ENCODE data around the gene EBF3.

EBF3 gene

GRCh38 chr10:129909531-129910256, 54.4 kb downstream of the EBF3 start:
- DNase-seq = no peak

- DNase-seq = no peak
Measured at GRCh38 chr10:129909080-129909479, 55.0 kb downstream of the EBF3 start.

DNA sequence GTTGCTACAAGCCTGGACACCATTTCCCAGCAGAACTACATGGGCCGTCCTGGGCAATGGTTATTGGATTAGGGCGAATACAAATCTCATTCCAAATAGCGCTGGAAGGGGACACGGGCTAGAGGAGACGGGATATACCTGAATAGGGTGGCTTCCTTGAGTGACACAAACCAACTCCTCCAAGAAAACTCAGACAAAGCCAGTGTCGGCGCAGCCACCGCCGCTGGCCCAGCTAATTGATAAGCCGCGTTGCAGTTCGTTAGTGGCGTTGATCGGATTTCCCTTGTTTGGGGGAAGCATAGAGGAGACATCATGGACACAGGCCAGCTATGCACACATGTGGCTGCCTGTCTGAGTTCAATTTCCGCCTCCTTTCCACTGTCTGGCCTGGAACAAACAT, 55.7 kb downstream of the EBF3 start:
- DNase-seq = no peak

GRCh38 chr10:129905553-129905952, 58.5 kb downstream of the EBF3 start:
- no peak for DNase-seq

DNA sequence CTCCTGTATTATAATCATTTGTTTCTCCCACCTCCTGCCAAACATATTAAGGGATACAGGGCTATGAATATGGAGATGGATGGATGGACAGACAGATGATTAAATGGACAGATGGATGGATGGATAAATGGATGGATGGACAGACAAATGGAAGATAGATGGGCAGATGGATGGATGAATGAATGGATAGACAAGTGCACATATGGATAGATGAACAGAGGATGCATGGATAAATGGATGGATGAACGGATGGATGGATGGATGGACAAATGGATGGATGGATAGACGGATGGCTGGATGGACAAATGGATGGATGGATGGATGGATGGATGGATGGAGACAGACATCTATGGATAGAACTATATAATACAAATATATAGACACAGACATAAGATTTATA, 59.8 kb downstream of the EBF3 start:
- DNase-seq = no peak

DNA sequence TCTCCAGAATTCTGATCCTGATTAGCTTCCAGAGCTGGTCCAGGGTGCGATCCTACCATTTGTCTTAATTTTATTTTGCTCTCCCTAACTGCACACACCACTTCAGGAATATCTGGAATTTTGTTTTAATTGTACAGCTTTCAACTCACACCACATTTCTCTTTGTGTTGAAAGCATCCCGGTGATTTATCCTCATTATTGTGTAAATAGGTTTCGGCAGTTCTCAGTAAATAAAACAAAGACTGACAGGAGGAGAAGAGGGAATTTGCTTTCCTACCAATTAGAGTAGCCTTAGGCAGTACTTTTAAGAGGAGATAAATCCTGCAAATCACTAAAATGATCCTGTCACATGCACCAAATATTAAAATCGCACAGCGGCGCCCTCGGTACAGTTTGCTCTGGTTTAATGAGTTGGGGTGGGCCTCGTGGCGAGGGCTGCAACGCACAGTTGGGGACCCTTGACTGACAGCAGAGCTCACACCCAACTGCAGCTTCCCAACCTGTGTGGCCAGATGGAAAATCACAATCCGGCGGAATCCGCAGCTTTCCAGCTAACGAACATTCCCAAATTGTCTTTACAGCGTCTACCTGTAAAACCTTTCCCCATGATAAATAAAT, 62.6 kb downstream of the EBF3 start:
- no peak for DNase-seq

DNA sequence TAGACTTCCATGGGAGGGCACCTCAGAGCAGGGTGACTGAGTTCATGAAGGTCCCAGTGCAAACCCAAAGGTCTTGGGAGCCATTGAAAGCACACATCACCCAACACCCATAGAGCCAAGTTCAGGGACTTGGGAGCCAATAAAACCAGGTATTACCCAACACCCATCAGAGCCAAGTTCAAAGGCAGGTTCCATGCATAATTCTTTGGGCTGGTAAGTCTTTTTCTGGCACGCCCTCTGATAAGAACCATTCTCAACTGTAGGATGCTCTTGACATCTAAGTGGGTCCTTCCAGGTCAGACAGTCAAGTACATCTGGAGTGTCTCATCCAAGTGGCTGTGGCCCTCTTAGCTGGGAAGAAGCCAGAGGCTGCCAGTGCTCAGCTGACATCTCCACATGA, 63.2 kb downstream of the EBF3 start:
- no peak for DNase-seq

- DNase-seq = no peak
Measured at GRCh38 chr10:129899276-129900130, 64.6 kb downstream of the EBF3 start.

- DNase-seq = no peak
Measured at GRCh38 chr10:129898706-129899268, 65.3 kb downstream of the EBF3 start.

DNA sequence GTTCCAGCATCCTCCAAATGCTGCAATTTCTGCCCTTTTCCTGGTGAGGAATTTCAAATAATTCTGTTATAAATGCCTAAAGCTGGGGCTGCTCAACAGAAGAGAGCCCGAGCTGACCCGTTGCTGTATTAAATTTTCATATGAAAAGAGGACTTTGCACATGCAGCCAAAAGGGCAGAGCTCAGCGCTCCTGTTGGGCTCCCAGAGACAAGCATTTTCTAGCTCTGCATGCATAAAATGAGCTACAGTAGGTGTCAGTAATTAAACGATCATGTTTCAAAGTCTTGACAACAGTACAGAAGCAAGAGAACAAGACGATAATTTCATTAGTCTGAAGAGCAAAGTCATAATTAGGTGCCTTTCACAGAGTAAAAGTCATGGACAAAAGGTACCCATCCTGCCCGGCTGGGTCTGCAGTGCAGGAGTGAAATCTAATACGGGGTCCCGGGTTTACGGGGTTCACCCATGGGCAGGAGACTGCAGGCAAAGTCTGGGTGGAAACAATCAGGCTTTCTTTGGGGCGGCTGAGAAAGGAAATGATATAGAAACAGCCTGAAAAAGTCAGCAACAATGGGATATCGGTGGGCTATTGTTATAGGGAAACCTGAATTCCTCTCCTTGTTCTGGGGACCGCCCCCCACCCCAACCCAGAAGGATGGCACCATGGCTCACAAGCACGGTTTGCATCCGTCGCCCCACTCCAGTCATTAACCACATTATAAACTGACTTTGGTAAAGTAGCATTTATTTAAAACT, 66.0 kb downstream of the EBF3 start:
- no peak for DNase-seq

- DNase-seq = no peak
Measured at GRCh38 chr10:129896860-129897200, 67.2 kb downstream of the EBF3 start.

DNA sequence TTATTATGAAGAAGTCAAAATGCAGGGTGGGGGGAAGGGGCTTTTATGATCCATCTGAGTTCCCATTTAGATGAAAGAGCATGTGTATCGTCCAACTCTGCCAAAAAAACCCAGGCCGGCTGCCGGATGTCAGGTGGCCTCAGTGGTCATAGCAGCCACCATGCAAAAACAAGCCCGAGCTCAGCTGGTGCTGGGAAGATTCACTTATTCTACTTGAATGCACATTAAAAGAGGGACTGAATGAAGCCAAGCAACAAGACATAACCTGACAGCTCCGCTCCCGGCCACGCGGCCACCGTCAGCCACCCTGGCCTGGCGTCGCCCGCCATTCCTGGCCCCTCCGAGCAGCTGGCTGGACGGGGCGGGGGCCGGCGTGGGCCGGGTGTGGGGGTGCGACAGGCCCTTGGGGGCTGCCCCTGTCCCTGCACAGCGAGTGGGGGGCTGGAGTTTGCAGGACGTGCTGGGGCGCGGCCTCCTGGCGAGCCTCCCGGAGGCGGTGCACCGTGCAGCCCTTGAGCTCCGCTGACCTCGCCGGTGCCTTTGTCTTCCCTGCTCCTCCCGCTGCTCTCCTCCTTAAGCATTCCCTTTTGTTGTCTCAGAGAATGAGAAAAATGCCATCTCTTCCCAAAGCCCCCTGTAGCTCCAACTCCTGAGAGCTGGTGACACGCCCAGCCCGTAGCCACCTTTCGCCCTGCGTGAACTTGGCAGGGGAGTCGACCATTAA, 67.8 kb downstream of the EBF3 start:
- no peak for DNase-seq

DNA sequence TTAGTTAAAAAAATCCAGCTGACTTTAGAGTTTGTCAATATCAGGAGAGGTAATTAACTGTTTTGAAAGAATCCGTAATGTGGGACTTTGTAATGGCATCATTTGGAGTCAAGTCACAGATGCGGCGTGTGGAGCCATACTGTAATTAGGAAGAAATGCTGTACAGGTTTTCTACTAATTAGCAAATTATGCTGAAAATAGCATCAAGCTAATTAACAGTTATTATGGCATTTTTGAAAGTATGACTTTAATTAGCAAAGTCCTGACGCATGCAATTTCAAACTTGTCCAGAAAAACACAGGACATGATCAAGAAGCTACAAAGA, 68.3 kb downstream of the EBF3 start:
- no peak for DNase-seq

DNA sequence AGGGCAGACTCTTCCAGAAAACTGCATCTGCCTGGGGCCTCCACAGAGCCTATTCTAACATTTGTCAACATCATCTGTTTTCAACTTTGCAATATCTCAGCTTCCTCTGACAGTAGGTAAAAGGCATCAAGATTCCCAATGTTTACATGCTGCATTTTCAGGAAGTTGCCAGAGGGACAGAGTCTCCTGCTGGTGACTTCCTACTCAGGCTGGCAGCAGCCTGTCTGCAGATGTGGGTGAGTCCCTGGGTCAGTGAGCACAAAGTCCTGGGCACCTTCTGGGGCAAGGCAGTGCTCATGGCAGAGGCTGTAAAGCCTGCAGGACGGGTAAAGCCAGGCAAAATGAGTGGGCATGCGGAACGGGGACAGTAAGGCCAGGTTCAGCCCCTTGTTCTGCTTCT, 69.4 kb downstream of the EBF3 start:
- DNase-seq = no peak

- DNase-seq = no peak
Measured at GRCh38 chr10:129893104-129894089, 70.7 kb downstream of the EBF3 start.

DNA sequence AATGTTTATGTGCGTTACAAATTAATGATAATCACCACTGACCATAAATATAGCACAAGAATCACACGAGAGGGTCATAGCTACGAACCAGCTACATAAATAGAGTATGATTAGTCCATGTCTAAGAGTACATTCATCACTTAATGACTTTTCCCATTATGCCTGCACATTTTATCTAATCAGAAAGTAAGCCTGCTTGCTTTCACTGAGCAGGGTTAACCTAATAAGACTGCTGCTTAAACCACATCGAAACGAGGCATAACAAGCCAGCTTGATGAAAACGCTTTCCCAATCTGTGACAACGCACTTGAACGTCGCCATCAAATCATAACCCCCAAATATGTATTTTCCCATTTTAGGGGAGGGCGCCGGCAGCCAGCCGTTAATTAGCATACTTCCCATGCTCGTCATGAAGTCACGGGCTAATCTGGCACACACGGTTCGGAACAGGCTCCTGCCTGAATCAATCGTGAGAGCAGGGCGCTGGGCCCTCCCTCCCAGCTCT, 71.5 kb downstream of the EBF3 start:
- DNase-seq = no peak

DNA sequence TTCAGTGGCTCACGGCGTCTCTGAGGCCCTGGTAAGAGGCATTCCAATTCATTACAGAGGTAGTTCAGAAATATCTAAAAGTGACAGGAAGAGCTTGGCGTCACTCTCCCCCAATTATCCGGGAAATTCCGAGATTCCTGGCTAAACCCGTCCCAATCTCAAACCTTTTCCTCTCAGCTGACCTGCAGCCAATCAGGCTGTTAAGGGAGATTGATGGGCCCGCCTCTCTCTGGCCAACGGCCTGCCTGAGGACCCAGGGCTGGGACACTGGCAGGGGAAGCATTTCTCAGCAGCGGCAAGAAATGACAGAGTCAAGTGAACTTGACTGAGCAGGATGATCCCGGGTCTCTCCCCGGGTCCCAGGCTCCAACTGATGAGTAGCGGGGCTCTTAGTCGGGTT, 72.3 kb downstream of the EBF3 start:
- DNase-seq = no peak

GRCh38 chr10:129890170-129890569, 73.9 kb downstream of the EBF3 start:
- no peak for DNase-seq

DNA sequence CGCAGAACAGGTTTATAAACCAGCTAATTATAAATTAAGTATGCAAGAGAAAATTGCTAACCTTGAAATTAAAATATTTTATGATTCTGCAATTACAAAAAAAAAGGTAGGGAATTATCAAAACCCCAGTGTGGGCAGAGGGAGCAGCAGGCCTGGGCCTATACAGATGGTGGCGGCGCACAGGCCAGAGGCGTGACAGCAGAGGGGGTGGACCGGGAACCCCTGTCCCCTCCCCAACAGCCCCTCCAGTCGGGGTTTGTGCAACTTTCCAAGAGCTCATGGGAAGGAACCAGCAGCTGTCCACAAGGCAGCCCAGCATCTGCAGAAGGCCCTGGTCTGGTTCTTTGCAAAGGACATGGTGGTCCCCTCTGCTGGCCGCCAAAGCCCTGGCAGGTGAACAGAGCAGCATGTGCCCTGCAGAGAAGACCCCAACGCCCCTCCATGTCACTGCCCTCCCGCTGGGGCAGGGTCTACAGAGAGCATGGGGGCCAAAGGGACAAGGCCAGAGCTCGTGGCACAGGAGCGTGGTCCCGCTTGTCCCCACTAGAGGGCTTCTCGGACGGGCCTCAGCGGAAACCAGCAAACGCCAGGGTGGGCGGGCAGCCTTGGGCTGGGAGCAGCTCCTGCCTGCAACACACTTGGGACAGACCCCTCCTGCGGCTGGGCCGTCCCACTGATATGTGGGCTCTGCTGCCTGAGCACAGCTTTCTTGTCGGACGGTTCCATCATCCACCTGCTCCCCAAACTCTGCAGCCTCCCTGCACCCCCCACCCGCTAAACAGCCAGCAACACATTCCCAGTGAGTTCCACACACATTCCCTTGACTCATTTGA, 75.1 kb downstream of the EBF3 start:
- no peak for DNase-seq
